Thyroid gland (tissue), 4 donors: ENCODE data around the gene PHEX.

Experiments used
- POLR2A ChIP-seq, 2 donors: fragments of 450-650 bp; IDR thresholded peaks; one replicate each; pipeline ENCODE4 v1.6.1; 2017; ENCODE audit warnings: antibody characterized with exemption in 2 of 2, mild to moderate bottlenecking in 2 of 2, moderate library complexity in 1 of 2
- TF ChIP-seq, protein P1 (sequence below), 6 experiments: fragments of 200-600 bp in 3 of 6; fragments of 450-650 bp in 3 of 6; sonication (generic) in 3 of 6; IDR thresholded peaks; one replicate each; pipeline ENCODE4 v1.5.1; 2016 to 2019; ENCODE audit warnings: antibody characterized with exemption in 6 of 6, mild to moderate bottlenecking in 2 of 6, inconsistent platforms in 1 of 6, moderate library complexity in 1 of 6

DNA sequence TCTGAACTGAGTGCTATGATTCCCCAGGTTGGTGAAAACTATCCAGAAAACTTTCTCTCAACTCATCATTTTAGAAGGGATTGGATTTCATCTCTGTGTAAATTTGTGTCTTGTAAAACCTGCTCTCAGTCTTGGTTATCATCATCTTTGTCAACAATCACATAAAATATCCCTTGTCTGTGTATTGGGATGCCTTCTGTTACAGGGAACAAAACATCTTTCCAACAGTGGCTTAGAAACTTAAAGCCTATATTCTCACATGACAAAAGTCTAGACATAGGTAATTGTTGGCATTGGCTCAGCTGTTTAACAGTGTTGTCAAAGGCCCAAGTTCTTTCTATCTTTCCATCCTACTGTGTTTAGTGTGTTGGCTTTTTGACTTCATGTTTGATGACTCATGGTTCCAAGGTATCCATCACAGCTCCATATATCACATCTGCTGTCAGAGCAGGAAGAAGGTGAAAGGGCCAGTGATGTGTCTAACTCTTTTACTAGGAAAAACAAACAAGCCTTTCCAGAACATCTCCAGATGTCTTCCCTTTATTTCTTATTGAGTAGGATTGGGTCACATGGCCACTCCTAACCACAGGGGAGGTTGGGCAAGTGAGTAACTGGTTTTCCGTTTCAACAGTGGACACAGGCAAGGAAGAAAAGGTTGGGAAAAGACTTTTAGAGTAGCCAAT, 65.0 kb downstream of the PHEX start:
- TF ChIP-seq, protein P1, sequence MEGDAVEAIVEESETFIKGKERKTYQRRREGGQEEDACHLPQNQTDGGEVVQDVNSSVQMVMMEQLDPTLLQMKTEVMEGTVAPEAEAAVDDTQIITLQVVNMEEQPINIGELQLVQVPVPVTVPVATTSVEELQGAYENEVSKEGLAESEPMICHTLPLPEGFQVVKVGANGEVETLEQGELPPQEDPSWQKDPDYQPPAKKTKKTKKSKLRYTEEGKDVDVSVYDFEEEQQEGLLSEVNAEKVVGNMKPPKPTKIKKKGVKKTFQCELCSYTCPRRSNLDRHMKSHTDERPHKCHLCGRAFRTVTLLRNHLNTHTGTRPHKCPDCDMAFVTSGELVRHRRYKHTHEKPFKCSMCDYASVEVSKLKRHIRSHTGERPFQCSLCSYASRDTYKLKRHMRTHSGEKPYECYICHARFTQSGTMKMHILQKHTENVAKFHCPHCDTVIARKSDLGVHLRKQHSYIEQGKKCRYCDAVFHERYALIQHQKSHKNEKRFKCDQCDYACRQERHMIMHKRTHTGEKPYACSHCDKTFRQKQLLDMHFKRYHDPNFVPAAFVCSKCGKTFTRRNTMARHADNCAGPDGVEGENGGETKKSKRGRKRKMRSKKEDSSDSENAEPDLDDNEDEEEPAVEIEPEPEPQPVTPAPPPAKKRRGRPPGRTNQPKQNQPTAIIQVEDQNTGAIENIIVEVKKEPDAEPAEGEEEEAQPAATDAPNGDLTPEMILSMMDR (IDR thresholded peaks at IDR 0.05) = no peak
- no peak for TF ChIP-seq POLR2A (IDR thresholded peaks at IDR 0.05)
